IMR-90 (cell line): ENCODE measurements around the gene ABHD16A. TPM values are rescaled to one million over a fixed set of nuclear protein-coding genes. Genes with fewer than 3 reads are reported as not detected.

Source experiments
- ATAC-seq: fragments of 200-7000 bp; cut with Tn5 transposase; 2 replicates; pipeline ENCODE4 v1.9.1; 2020; ENCODE audit warnings: low read depth, mild to moderate bottlenecking, moderate library complexity
- BruUV-seq: library from RNA; stranded (reverse); fragments of 400-500 nt; replicated peaks from 2 replicates; lab custom pipeline; 2021; lab: Mats Ljungman, UMichigan
- CTCF ChIA-PET: fragments of 300-600 bp; formaldehyde crosslinking; extraction: SDS; loops from one replicate; lab custom pipeline; 2021; ENCODE audit warnings: antibody characterized with exemption; lab: Yijun Ruan, JAX
- POLR2A ChIA-PET: fragments of 300-600 bp; sonication (Branson Sonifier 250); formaldehyde crosslinking; loops from one replicate; lab custom pipeline; 2022; ENCODE audit warnings: antibody characterized with exemption; ENCODE audit not compliant: unreplicated experiment; lab: Charles Lee
- DNase-seq: peaks from one replicate; pipeline ENCODE4 v3.0.0; 2013
- H2AFZ ChIP-seq: replicated peaks from 2 replicates; pipeline ENCODE3; 2013; ENCODE audit warnings: low read length, mild to moderate bottlenecking; ENCODE audit not compliant: poor library complexity
- H2AK5ac ChIP-seq: 2 replicates; pipeline ENCODE4 v1.6.1; 2013; ENCODE audit warnings: low read depth, low read length, inconsistent platforms
- H2AK9ac ChIP-seq: replicated peaks from 2 replicates; pipeline ENCODE3; 2013; ENCODE audit warnings: mild to moderate bottlenecking, low read depth, low read length, moderate library complexity; ENCODE audit not compliant: poor library complexity
- H2BK120ac ChIP-seq: 2 replicates; pipeline ENCODE4 v1.6.1; 2013; ENCODE audit warnings: low read depth, low read length, inconsistent platforms
- H2BK15ac ChIP-seq: 3 replicates; pipeline ENCODE4 v1.6.1; 2013; ENCODE audit warnings: low read depth, low read length, inconsistent platforms
- H2BK20ac ChIP-seq: 2 replicates; pipeline ENCODE4 v1.6.1; 2013; ENCODE audit warnings: low read depth, mild to moderate bottlenecking, inconsistent platforms, low read length, moderate library complexity
- H2BK5ac ChIP-seq: 2 replicates; pipeline ENCODE4 v1.6.1; 2013; ENCODE audit warnings: mild to moderate bottlenecking, low read depth, low read length, inconsistent platforms; ENCODE audit not compliant: poor library complexity, severe bottlenecking
- H3K14ac ChIP-seq: replicated peaks from 2 replicates; pipeline ENCODE4 v1.6.1; 2013; ENCODE audit warnings: low read depth, low read length, inconsistent platforms
- H3K18ac ChIP-seq: 2 replicates; pipeline ENCODE4 v1.6.1; 2013; ENCODE audit warnings: low read depth, low read length, control low read depth
- H3K23ac ChIP-seq: 2 replicates; pipeline ENCODE4 v1.6.1; 2013; ENCODE audit warnings: low read depth, low read length, inconsistent platforms
- H3K27ac ChIP-seq: 2 replicates; pipeline ENCODE4 v1.5.1; 2013; ENCODE audit warnings: mild to moderate bottlenecking, control low read depth, low read length; ENCODE audit not compliant: insufficient read depth
- H3K27me3 ChIP-seq: 2 replicates; pipeline ENCODE4 v1.6.1; 2013; ENCODE audit warnings: low read length; ENCODE audit not compliant: control insufficient read depth, insufficient read depth
- H3K36me3 ChIP-seq: 2 replicates; pipeline ENCODE4 v1.6.1; 2013; ENCODE audit warnings: low read length, mixed read lengths; ENCODE audit not compliant: control insufficient read depth, insufficient read depth
- H3K4ac ChIP-seq: 2 replicates; pipeline ENCODE4 v1.6.1; 2013; ENCODE audit warnings: low read depth, low read length, inconsistent platforms
- H3K4me1 ChIP-seq: 2 replicates; pipeline ENCODE4 v1.6.1; 2013; ENCODE audit warnings: low read length, mixed read lengths; ENCODE audit not compliant: control insufficient read depth, insufficient read depth
- H3K4me2 ChIP-seq: 2 replicates; pipeline ENCODE4 v1.6.1; 2013; ENCODE audit warnings: low read depth, mild to moderate bottlenecking, control low read depth, low read length, moderate library complexity
- H3K4me3 ChIP-seq: 2 replicates; pipeline ENCODE4 v1.5.1; 2013; ENCODE audit warnings: low read depth, mild to moderate bottlenecking, control low read depth, low read length, moderate library complexity; ENCODE audit not compliant: insufficient read depth
- H3K56ac ChIP-seq: 2 replicates; pipeline ENCODE4 v1.6.1; 2013; ENCODE audit warnings: low read length, inconsistent platforms; ENCODE audit not compliant: insufficient read depth; ENCODE audit errors: extremely low read depth
- H3K79me1 ChIP-seq, 2 experiments: 2 replicates each; pipeline ENCODE4 v1.6.1; 2013; ENCODE audit warnings: low read length in 2 of 2, inconsistent platforms in 1 of 2, low read depth in 1 of 2
- H3K9ac ChIP-seq: 2 replicates; pipeline ENCODE4 v1.6.1; 2013; ENCODE audit warnings: low read depth, low read length, control low read depth
- H3K9me1 ChIP-seq: 2 replicates; pipeline ENCODE4 v1.6.1; 2013; ENCODE audit warnings: low read length, inconsistent platforms; ENCODE audit not compliant: insufficient read depth
- H3K9me3 ChIP-seq: 2 replicates; pipeline ENCODE4 v1.6.1; 2013; ENCODE audit warnings: low read length; ENCODE audit not compliant: control insufficient read depth, insufficient read depth
- H4K20me1 ChIP-seq: 2 replicates; pipeline ENCODE4 v1.6.1; 2013; ENCODE audit warnings: low read length, inconsistent platforms; ENCODE audit not compliant: insufficient read depth
- H4K5ac ChIP-seq: 2 replicates; pipeline ENCODE4 v1.6.1; 2013; ENCODE audit warnings: mild to moderate bottlenecking, low read depth, low read length, control low read depth
- H4K8ac ChIP-seq, 2 experiments: 2 replicates each; pipeline ENCODE4 v1.6.1; 2013; ENCODE audit warnings: low read depth in 2 of 2, low read length in 2 of 2, control low read depth in 1 of 2, inconsistent platforms in 1 of 2
- H4K91ac ChIP-seq: 2 replicates; pipeline ENCODE4 v1.6.1; 2013; ENCODE audit warnings: low read depth, low read length, inconsistent platforms; ENCODE audit not compliant: insufficient read depth
- BHLHE40 ChIP-seq: fragments of 150-350 bp; IDR thresholded peaks from 2 replicates; pipeline ENCODE4 v1.6.1; 2016; ENCODE audit warnings: mild to moderate bottlenecking, low read depth, low read length
- CEBPB ChIP-seq: IDR thresholded peaks from 2 replicates; pipeline ENCODE4 v1.6.1; 2012; ENCODE audit warnings: low read depth, low read length, improper control_type of control experiment
- CHD1 ChIP-seq: IDR thresholded peaks from 2 replicates; pipeline ENCODE4 v1.6.1; 2012; ENCODE audit warnings: low read depth, low read length, improper control_type of control experiment
- CTCF ChIP-seq: conservative IDR thresholded peaks from 2 replicates; pipeline ENCODE4 v1.5.1; 2012; ENCODE audit warnings: mild to moderate bottlenecking, low read depth, low read length, improper control_type of control experiment
- ELK1 ChIP-seq: fragments of 150-350 bp; IDR thresholded peaks from 2 replicates; pipeline ENCODE4 v1.6.1; 2016; ENCODE audit warnings: low read depth, mild to moderate bottlenecking, low read length, moderate library complexity, borderline replicate concordance
- FOS ChIP-seq: fragments of 150-350 bp; IDR thresholded peaks from 2 replicates; pipeline ENCODE4 v1.6.1; 2016; ENCODE audit warnings: low read depth, low read length
- MAFK ChIP-seq: IDR thresholded peaks from 2 replicates; pipeline ENCODE4 v1.6.1; 2012; ENCODE audit warnings: low read depth, low read length, improper control_type of control experiment
- MAZ ChIP-seq: IDR thresholded peaks from 2 replicates; pipeline ENCODE4 v1.6.1; 2012; ENCODE audit warnings: low read depth, mild to moderate bottlenecking, low read length, improper control_type of control experiment, moderate library complexity, borderline replicate concordance
- MXI1 ChIP-seq: IDR thresholded peaks from 2 replicates; pipeline ENCODE4 v1.6.1; 2012; ENCODE audit warnings: low read depth, mild to moderate bottlenecking, low read length, moderate library complexity, borderline replicate concordance
- NFE2L2 ChIP-seq: fragments of 150-350 bp; IDR thresholded peaks from 2 replicates; pipeline ENCODE4 v1.6.1; 2016; ENCODE audit warnings: low read depth, mild to moderate bottlenecking, low read length
- POLR2A ChIP-seq: IDR thresholded peaks from 2 replicates; pipeline ENCODE4 v1.6.1; 2012; ENCODE audit warnings: mild to moderate bottlenecking, low read depth, low read length
- RAD21 ChIP-seq: IDR thresholded peaks from 2 replicates; pipeline ENCODE4 v1.6.1; 2012; ENCODE audit warnings: low read length, improper control_type of control experiment
- RCOR1 ChIP-seq: IDR thresholded peaks from 2 replicates; pipeline ENCODE4 v1.6.1; 2012; ENCODE audit warnings: mild to moderate bottlenecking, low read length, improper control_type of control experiment; ENCODE audit not compliant: insufficient replicate concordance
- SMC3 ChIP-seq: fragments of 150-350 bp; IDR thresholded peaks from 2 replicates; pipeline ENCODE4 v1.6.1; 2016; ENCODE audit warnings: low read depth, mild to moderate bottlenecking, antibody characterized with exemption, low read length, moderate library complexity
- USF2 ChIP-seq: fragments of 150-350 bp; IDR thresholded peaks from 2 replicates; pipeline ENCODE4 v1.6.1; 2017; ENCODE audit warnings: mild to moderate bottlenecking, antibody characterized with exemption, low read length, low read depth
- WGBS, 2 experiments: methylation state at CpG; one replicate each; pipeline versions ENCODE4 v1.1.5 to v1.1.7; 2013; ENCODE audit warnings: missing lambda C conversion rate in 2 of 2; ENCODE audit not compliant: insufficient read length in 1 of 2; ENCODE audit errors: extremely low coverage in 2 of 2; 5-methylcytosine and 5-hydroxymethylcytosine counted together
- dilution Hi-C: fragments of 300-500 bp; cut with HindIII; formaldehyde crosslinking; loops from one replicate; pipeline ENCODE4 v1.14.3; 2018; ENCODE audit warnings: low sequenced_read_pairs; ENCODE audit not compliant: unreplicated experiment
- in situ Hi-C: fragments of 300-500 bp; cut with MboI; formaldehyde crosslinking; loops from 3 replicates; pipeline ENCODE4 v1.14.3; 2019; ENCODE audit warnings: low sequenced_read_pairs, inconsistent platforms, mixed read lengths
- intact Hi-C: fragments of 100-400 bp; cut with micrococcal nuclease; formaldehyde crosslinking; loops from 2 replicates; pipeline ENCODE4 v1.10.0; 2022
- polyA plus RNA-seq, 3 experiments: library from polyadenylated mRNA; depleted of rRNA; stranded (reverse); fragments of >200 nt; gene quantifications; 2 replicates each; pipeline ENCODE4 v1.2.3, GENCODE V29; 2012; ENCODE audit warnings: low replicate concordance in 1 of 3
- total RNA-seq: library from RNA; depleted of rRNA; stranded (reverse); fragments of >200 nt; gene quantifications from 2 replicates; pipeline ENCODE4 v1.2.3, GENCODE V29; 2012

The ABHD16A gene
- total and polyA plus RNA-seq, 2 of the 4 experiments (the other 2 are of a cell fraction): 31.5 to 35.1 TPM

GRCh38 chr6:31718265-31718664 lies 15.1 kb upstream of the ABHD16A start:
- intact Hi-C loops (no loop called here), in situ Hi-C loops (no loop called here), dilution Hi-C loops (no loop called here)
- Histone ChIP-seq H3K18ac (no peak overlapping the region), H3K4ac (no peak overlapping the region), H3K9ac (no peak overlapping the region), H2AFZ (no peak overlapping the region), H2AK9ac (no peak overlapping the region), H3K9me1 (peaks cover 4% of the 10 kb centered on the region; the same call in 1 of the 2 replicates), H3K27ac (no peak overlapping the region), H3K4me2 (no peak overlapping the region), H3K36me3 (no peaks in the 10 kb centered on the region), H4K5ac (no peak overlapping the region), H3K14ac (no peak overlapping the region), H2BK120ac (no peak overlapping the region), H3K27me3 (peaks cover 18% of the 10 kb centered on the region), H3K9me3 (no peaks in the 10 kb centered on the region), H2AK5ac (no peak overlapping the region), H3K4me3 (no peak overlapping the region), H3K23ac (no peak overlapping the region; the same call in 1 of the 2 replicates), H2BK20ac (no peak overlapping the region), H3K79me1 (no peaks in the 10 kb centered on the region), H2BK15ac (no peak overlapping the region), H3K56ac (no peak overlapping the region), H2BK5ac (no peak overlapping the region), H3K4me1 (no peaks in the 10 kb centered on the region), H4K8ac (no peak overlapping the region), H4K91ac (no peak overlapping the region), H4K20me1 (no peaks in the 10 kb centered on the region)
- no peak for ATAC-seq
- BruUV-seq: no TSS peak
- no CpG with 5 or more reads among the region's 1 CpG for WGBS, 2 experiments
- no peak for DNase-seq
- TF ChIP-seq USF2 (no peak), MXI1 (no peak), CEBPB (no peak), NFE2L2 (no peak), SMC3 (no peak), BHLHE40 (no peak), MAFK (no peak), RCOR1 (no peak), ELK1 (no peak), CTCF (no peak), MAZ (no peak), RAD21 (no peak), CHD1 (no peak), POLR2A (no peak), FOS (no peak)
- POLR2A ChIA-PET: no interaction called here
- CTCF ChIA-PET: no interaction called here
